ENCODE measurements around the gene BFSP2.

The BFSP2 gene

DNA sequence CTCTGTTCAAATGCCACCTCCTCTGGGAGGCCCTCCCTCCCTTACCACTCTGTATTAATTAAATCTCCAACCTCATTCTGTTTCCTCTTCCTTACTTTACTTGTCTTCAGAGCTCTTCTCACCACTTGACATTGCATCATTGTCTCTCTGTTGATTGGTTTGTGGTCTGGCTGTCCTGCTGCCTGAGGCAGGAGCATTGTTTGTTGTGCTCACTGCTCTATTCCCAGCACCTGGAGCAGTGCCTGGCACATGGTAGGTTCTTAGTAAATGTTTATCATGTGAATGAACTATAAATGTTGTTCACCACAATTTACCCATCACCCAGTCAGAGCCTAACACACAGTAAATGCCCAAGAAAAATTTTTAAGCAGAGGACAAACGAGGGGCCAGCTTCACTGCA is 6.7 kb upstream of the BFSP2 start:
- Histone ChIP-seq H3K27ac (ENCODE audit: low read length) (no peak overlapping the region), H4K20me1 (ENCODE audit: insufficient read depth, low read length) (no peaks in the 10 kb centered on the region), H3K4me2 (ENCODE audit: low read depth, low read length) (no peak overlapping the region), H3K9ac (ENCODE audit: low read length) (no peak overlapping the region), H3F3A (ENCODE audit: insufficient read depth, low read length) (no peaks in the 10 kb centered on the region), H2AFZ (ENCODE audit: low read length) (no peak overlapping the region), H3K4me1 (ENCODE audit: low read length) (peaks cover 9% of the 10 kb centered on the region), H3K36me3 (replicated peaks; ENCODE audit: insufficient read depth, low read length) (no peaks in the 10 kb centered on the region), H3K4me3 (ENCODE audit: low read length) (no peak overlapping the region), H3K9me2 (replicated peaks; ENCODE audit: insufficient read depth, low read length) (no peaks in the 10 kb centered on the region), H3K79me2 (ENCODE audit: low read length) (no peaks in the 10 kb centered on the region), H3K27me3 (replicated peaks; ENCODE audit: insufficient read depth, low read length) (no peaks in the 10 kb centered on the region), H3K9me3 (replicated peaks; ENCODE audit: insufficient read depth, low read length) (no peaks in the 10 kb centered on the region)
- DNase-seq = no peak
- TF ChIP-seq EZH2 (optimal IDR thresholded peaks at IDR 0.05; ENCODE audit: low read depth, low read length) (no peak), CTCF (IDR thresholded peaks at IDR 0.05; ENCODE audit: low read length) (no peak), EZH2phosphoT487 (IDR thresholded peaks at IDR 0.05; ENCODE audit: low read length) (no peak)

DNA sequence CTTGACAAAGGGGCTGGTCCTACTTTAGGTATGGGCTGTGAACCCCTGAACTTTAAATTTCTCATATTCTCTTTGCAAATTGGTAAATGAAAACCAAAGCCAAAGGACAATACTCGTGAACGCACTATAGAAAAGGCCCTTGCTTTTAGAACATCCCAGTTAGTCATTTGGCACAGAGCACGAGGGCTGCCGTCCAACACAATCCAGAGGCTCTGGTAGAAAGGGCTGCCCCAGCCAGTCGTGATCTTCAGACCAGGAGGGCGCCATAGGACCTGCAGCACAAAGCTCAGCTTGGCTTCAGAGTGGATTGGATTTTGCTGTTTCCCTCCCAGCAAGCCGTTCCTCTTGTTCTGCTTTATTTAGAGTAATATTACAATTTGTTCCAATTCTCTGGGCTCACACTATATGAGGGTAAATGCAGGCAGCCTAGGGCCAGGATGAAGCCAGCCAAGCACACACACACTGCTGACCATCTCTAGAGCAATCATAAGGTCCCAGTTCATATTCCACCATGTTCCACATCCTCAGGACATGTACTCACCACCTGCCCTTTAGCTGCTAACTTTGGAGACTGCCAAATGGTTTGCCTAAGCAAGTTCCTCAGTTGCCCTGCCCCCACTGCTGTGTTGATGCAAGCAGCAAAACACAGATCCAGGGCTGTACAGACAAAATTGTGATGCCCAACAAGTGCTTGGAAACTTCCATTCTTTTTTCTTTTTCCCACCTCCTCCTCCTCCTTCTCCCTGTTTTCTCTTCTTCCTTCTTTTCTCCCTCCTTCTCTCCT is 6.0 kb upstream of the BFSP2 start:
- H3K9me2 ChIP-seq (replicated peaks; ENCODE audit: insufficient read depth, low read length) = no peaks in the 10 kb centered on the region
- H3K27ac ChIP-seq (ENCODE audit: low read length) = no peak overlapping the region
- peaks cover 9% of the 10 kb centered on the region for H3K4me1 ChIP-seq (ENCODE audit: low read length)
- DNase-seq = no peak
- no peak overlapping the region for H3K4me3 ChIP-seq (ENCODE audit: low read length)
- no peaks in the 10 kb centered on the region for H3K36me3 ChIP-seq (replicated peaks; ENCODE audit: insufficient read depth, low read length)
- H3K9ac ChIP-seq (ENCODE audit: low read length) = no peak overlapping the region
- no peaks in the 10 kb centered on the region for H4K20me1 ChIP-seq (ENCODE audit: insufficient read depth, low read length)
- no peak overlapping the region for H2AFZ ChIP-seq (ENCODE audit: low read length)
- no peaks in the 10 kb centered on the region for H3F3A ChIP-seq (ENCODE audit: insufficient read depth, low read length)
- no peak for TF ChIP-seq EZH2phosphoT487 (IDR thresholded peaks at IDR 0.05; ENCODE audit: low read length)
- no peaks in the 10 kb centered on the region for H3K79me2 ChIP-seq (ENCODE audit: low read length)
- no peak overlapping the region for H3K4me2 ChIP-seq (ENCODE audit: low read depth, low read length)
- no peaks in the 10 kb centered on the region for H3K9me3 ChIP-seq (replicated peaks; ENCODE audit: insufficient read depth, low read length)
- no peaks in the 10 kb centered on the region for H3K27me3 ChIP-seq (replicated peaks; ENCODE audit: insufficient read depth, low read length)

- TF ChIP-seq EZH2phosphoT487 (IDR thresholded peaks at IDR 0.05; ENCODE audit: low read length) (no peak), EZH2 (optimal IDR thresholded peaks at IDR 0.05; ENCODE audit: low read depth, low read length) (no peak), CTCF (IDR thresholded peaks at IDR 0.05; ENCODE audit: low read length) (no peak)
- peak; percentile 30 for DNase-seq
- peaks cover 9% of the 10 kb centered on the region for H3K4me1 ChIP-seq (ENCODE audit: low read length)
- peak overlapping the region; percentile 7; the same call in 1 of the 2 replicates for H3K27ac ChIP-seq (ENCODE audit: low read length)
- no peaks in the 10 kb centered on the region for H3K79me2 ChIP-seq (ENCODE audit: low read length)
- no peaks in the 10 kb centered on the region for H3K9me2 ChIP-seq (replicated peaks; ENCODE audit: insufficient read depth, low read length)
- H3K4me2 ChIP-seq (ENCODE audit: low read depth, low read length) = peak overlapping the region; percentile 5; the same call in 1 of the 2 replicates
- H3K9ac ChIP-seq (ENCODE audit: low read length) = no peak overlapping the region
- H3F3A ChIP-seq (ENCODE audit: insufficient read depth, low read length) = no peaks in the 10 kb centered on the region
- H2AFZ ChIP-seq (ENCODE audit: low read length) = peak overlapping the region; percentile 30; the same call in 1 of the 2 replicates
- no peaks in the 10 kb centered on the region for H3K36me3 ChIP-seq (replicated peaks; ENCODE audit: insufficient read depth, low read length)
- no peaks in the 10 kb centered on the region for H4K20me1 ChIP-seq (ENCODE audit: insufficient read depth, low read length)
- H3K27me3 ChIP-seq (replicated peaks; ENCODE audit: insufficient read depth, low read length) = no peaks in the 10 kb centered on the region
- H3K9me3 ChIP-seq (replicated peaks; ENCODE audit: insufficient read depth, low read length) = no peaks in the 10 kb centered on the region
- no peak overlapping the region for H3K4me3 ChIP-seq (ENCODE audit: low read length)
These were observed 5.1 kb upstream of the BFSP2 start for GRCh38 chr3:133394561-133395311.

Data from MM.1S (cell line).